ENCODE data around the gene CXCL3. TPM values are rescaled to one million over a fixed set of nuclear protein-coding genes. Genes with fewer than 3 reads are reported as not detected.
"Not testable (repeated sequence)": the region's sequence is repeated elsewhere in the genome, so short reads cannot be mapped to it uniquely, and the experiment has no call there.

CXCL3 gene
- total RNA-seq (2014; rRNA removed; shearing (Covaris generic)) = not detected in 2 replicates

DNA sequence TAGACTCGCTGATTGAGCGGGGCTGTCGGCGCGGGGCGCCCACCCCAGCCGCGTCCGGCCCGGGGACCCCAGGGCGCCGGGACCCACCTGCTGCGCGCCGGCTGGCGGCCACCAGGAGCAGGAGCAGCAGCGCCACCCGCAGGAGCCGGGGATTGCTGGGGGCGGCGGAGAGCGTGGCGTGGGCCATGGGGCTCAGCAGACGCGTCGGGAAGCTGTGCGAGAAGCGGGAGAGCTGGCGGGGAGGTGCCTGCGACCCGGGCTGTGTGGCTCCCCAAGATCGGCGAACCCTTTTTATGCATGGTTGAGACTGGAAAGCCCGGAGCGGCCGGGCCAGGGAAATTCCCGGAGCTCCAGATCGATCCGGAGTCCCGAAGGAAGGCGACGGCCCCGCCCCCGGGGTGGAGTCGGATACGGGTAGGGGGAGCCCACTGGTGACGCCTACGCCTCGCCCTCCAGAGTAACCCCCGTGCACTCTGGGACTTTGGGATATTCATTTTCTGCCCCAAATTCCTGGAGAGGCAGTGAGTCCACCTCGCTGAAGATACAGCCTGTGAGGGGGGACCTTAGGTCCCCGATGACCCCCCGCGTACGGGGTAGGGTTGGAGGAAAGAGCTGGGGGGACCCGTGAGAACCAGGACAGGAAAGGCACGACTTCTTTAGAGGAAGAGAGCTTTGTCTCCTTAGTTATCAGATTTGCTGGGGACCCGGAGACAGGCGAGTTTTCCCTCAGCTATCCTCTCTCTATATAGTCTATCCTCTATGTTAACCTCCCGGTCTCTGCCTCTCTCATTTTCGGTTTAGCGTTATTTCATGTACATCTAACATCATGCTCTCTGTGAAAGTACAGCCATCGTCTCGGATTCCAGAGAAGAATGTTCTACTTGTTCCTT, at the start of gene CXCL3:
Gene CXCL3, minus strand, starts transcription at position 265 of the 890 bp plus-strand sequence. Its CDS starts 78 bp downstream, at position 187.
- peak; percentile 16 for DNase-seq (ENCODE audit: low spot score)

DNA sequence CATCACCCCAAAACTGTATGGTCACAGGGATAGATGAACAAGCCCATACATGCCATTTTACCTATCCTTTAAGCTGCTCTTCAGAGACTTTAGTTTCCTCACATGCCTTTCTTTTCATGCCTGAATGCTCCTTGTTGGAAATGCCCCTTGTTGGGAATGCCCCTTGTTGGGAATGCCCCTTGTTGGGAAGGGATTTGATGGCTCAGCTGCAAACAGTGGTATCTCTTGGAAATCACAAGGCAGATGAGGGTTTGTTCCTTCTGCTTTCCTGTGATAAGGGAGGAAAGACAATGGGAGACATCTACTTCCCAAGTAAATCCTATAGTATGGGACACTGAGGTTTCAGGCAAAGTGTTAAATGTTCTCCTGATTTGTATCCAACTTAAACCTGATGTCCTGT, 49.0 kb upstream of the CXCL3 start:
- no peak for DNase-seq (ENCODE audit: low spot score)

- no peak for DNase-seq (ENCODE audit: low spot score)
Measured at GRCh38 chr4:74085669-74086068, 47.2 kb upstream of the CXCL3 start.

DNA sequence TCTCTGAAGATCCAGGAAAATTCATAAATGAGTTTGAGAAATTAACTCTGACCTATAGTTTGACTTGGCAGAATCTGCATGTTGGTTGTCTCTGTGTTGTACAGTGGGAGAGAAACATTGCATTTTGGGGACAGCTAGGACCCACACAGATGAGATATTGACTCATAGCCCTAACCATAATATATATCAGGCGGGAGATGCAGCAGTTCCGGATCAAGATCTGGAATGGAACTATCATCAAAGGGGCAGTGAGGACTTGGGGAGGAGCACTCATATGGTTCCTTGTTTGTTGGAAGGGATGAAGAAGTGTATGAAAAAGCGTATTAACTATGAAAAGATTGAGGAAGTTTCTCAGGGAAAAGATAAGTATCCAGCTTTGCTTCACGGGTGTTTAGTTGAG, 46.5 kb upstream of the CXCL3 start:
- no peak for DNase-seq (ENCODE audit: low spot score)

GRCh38 chr4:74083546-74083945, 45.1 kb upstream of the CXCL3 start:
- DNase-seq (ENCODE audit: low spot score) = no peak

GRCh38 chr4:74081035-74081434, 42.5 kb upstream of the CXCL3 start:
- DNase-seq (ENCODE audit: low spot score) = no peak

- not testable (repeated sequence) for DNase-seq (ENCODE audit: low spot score)
Measured at GRCh38 chr4:74080351-74080750, 41.9 kb upstream of the CXCL3 start.

- DNase-seq (ENCODE audit: low spot score) = not testable (repeated sequence)
Measured at GRCh38 chr4:74079024-74079423, 40.5 kb upstream of the CXCL3 start.

DNA sequence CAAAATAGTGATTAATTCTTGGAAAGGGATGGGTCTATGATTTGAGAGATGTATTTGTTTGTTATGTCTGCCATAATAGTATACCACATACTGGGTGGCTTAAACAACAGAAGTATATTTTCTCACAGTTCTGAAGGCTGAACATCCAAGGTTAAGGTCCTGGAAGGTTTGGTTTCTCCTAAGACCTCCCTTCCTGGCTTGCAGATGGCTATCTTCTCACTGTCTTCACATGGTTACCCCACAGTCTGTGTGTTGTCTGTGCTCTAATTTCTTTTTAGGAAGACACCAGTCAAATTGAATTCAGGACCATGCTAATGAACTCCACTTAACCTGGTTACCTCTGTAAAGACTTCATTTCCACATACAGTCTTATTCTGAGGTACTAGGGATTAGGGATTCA, 34.9 kb upstream of the CXCL3 start:
- DNase-seq (ENCODE audit: low spot score) = no peak

GRCh38 chr4:74072739-74073138, 34.2 kb upstream of the CXCL3 start:
- no peak for DNase-seq (ENCODE audit: low spot score)

- DNase-seq (ENCODE audit: low spot score) = no peak
Measured at GRCh38 chr4:74067586-74067985, 29.1 kb upstream of the CXCL3 start.

DNA sequence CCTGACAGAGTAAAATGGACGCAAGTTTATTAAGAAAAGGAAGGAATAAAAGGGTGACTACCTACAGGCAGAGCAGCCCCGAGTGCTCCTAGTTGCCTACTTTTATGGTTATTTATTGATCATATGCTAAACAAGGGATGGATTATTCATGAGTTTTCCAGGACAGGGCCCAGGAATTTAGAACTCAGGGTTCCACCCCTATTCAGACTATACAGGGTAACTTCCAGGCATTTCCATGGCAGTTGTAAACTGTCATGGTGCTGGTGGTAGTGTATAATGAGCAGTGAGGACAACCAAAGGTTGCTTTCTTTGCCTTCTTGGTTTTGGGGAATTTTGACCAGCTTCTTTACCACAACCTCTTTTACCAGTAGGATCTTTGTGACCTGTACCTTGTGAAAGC, 27.7 kb upstream of the CXCL3 start:
- no peak for DNase-seq (ENCODE audit: low spot score)

GRCh38 chr4:74065115-74065642, 26.7 kb upstream of the CXCL3 start:
- DNase-seq (ENCODE audit: low spot score) = no peak

- no peak for DNase-seq (ENCODE audit: low spot score)
Measured at GRCh38 chr4:74063859-74064258, 25.4 kb upstream of the CXCL3 start.

GRCh38 chr4:74062953-74063352, 24.5 kb upstream of the CXCL3 start:
- DNase-seq (ENCODE audit: low spot score) = no peak

DNA sequence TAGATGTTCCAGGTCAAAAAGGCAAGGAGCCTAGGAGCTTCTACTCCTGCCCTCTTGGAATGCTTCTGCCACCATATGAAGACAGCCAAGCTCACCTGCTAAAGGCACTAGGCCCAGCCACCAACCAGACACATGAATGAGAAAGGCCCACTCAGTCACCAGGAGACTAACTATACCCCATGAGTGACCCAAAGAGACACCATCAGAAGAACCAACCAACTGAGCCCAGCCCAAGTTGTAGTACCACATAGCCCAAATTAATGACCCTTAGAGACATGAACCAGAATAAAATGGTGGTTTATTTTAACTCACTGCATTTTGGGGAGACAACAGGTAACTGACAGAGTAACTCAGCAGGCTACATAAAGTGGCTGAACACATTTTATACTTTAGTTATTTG, 22.9 kb upstream of the CXCL3 start:
- DNase-seq (ENCODE audit: low spot score) = no peak

- DNase-seq (ENCODE audit: low spot score) = no peak
Measured at GRCh38 chr4:74059161-74059829, 20.8 kb upstream of the CXCL3 start.

- no peak for DNase-seq (ENCODE audit: low spot score)
Measured at GRCh38 chr4:74058048-74058651, 19.7 kb upstream of the CXCL3 start.

GRCh38 chr4:74057588-74057987, 19.1 kb upstream of the CXCL3 start:
- no peak for DNase-seq (ENCODE audit: low spot score)

GRCh38 chr4:74056858-74057562, 18.5 kb upstream of the CXCL3 start:
- DNase-seq (ENCODE audit: low spot score) = peak; percentile 51

- peak; percentile 50 for DNase-seq (ENCODE audit: low spot score)
Measured at GRCh38 chr4:74056114-74056857, 17.8 kb upstream of the CXCL3 start.

Data from A172 (cell line).